Dermis blood vessel endothelial cell (primary cell): ENCODE data around the gene HPN. TPM values are rescaled to one million over a fixed set of nuclear protein-coding genes. Genes with fewer than 3 reads are reported as not detected.

Experiments
- DNase-seq: peaks from one replicate; pipeline ENCODE4 v3.0.0; 2010
- total RNA-seq: library from RNA; depleted of rRNA; stranded (reverse); fragments of >200 nt; gene quantifications from 2 replicates; pipeline ENCODE4 v1.2.3, GENCODE V29; 2014

Gene HPN
- total RNA-seq, 1 donor from 2014 or later, result 0.17 TPM

GRCh38 chr19:35065574-35065973, 24.1 kb downstream of the HPN start:
- DNase-seq, result no peak

- DNase-seq, result no peak
Observed at GRCh38 chr19:35066121-35066520, 24.6 kb downstream of the HPN start.

GRCh38 chr19:35066691-35067563, 25.4 kb downstream of the HPN start:
- peak; percentile 89 for DNase-seq

- no peak for DNase-seq
Observed at GRCh38 chr19:35068941-35069634, 27.6 kb downstream of the HPN start.

GRCh38 chr19:35069696-35070095, 28.2 kb downstream of the HPN start:
- DNase-seq, result no peak

GRCh38 chr19:35070471-35070870, 28.9 kb downstream of the HPN start:
- no peak for DNase-seq

GRCh38 chr19:35073516-35073915, 32.0 kb downstream of the HPN start:
- DNase-seq, result no peak

GRCh38 chr19:35073941-35074340, 32.4 kb downstream of the HPN start:
- DNase-seq, result no peak

GRCh38 chr19:35074426-35075201, 33.1 kb downstream of the HPN start:
- no peak for DNase-seq

- DNase-seq, result no peak
Observed at GRCh38 chr19:35075202-35076025, 33.9 kb downstream of the HPN start.

- DNase-seq, result no peak
Observed at GRCh38 chr19:35076026-35076370, 34.5 kb downstream of the HPN start.

- DNase-seq, result no peak
Observed at GRCh38 chr19:35076657-35077056, 35.1 kb downstream of the HPN start.

GRCh38 chr19:35077411-35078223, 36.1 kb downstream of the HPN start:
- no peak for DNase-seq

- no peak for DNase-seq
Observed at GRCh38 chr19:35079826-35080225, 38.3 kb downstream of the HPN start.

- DNase-seq, result no peak
Observed at GRCh38 chr19:35080613-35081170, 39.2 kb downstream of the HPN start.

- DNase-seq, result no peak
Observed at GRCh38 chr19:35081201-35081600, 39.7 kb downstream of the HPN start.

GRCh38 chr19:35083691-35084508, 42.4 kb downstream of the HPN start:
- no peak for DNase-seq

GRCh38 chr19:35084509-35084762, 42.9 kb downstream of the HPN start:
- no peak for DNase-seq

GRCh38 chr19:35085947-35086346, 44.4 kb downstream of the HPN start:
- no peak for DNase-seq

- no peak for DNase-seq
Observed at GRCh38 chr19:35086455-35086854, 44.9 kb downstream of the HPN start.

- no peak for DNase-seq
Observed at GRCh38 chr19:35087393-35087792, 45.9 kb downstream of the HPN start.
